IPS-NIHi7 (cell line): Measurements from ENCODE around the gene TRPM5.

ENCODE experiments used
- DNase-seq: peaks from one replicate; pipeline ENCODE4 v3.0.0; 2012; ENCODE audit warnings: mixed read lengths; ENCODE audit errors: extremely low spot score

The TRPM5 gene

GRCh38 chr11:2452321-2453012 is 8.2 kb upstream of the TRPM5 start:
- no peak for DNase-seq

- no peak for DNase-seq
These were observed 7.6 kb upstream of the TRPM5 start for GRCh38 chr11:2451916-2452315.

- no peak for DNase-seq
These were observed 7.0 kb upstream of the TRPM5 start for GRCh38 chr11:2451336-2451735.

- DNase-seq = no peak
These were observed 6.2 kb upstream of the TRPM5 start for GRCh38 chr11:2450321-2451041.

GRCh38 chr11:2449548-2450320 is 5.4 kb upstream of the TRPM5 start:
- no peak for DNase-seq

GRCh38 chr11:2448661-2449547 is 4.6 kb upstream of the TRPM5 start:
- DNase-seq = no peak

- DNase-seq = no peak
These were observed 3.8 kb upstream of the TRPM5 start for GRCh38 chr11:2447951-2448650.

GRCh38 chr11:2447253-2447950 is 3.1 kb upstream of the TRPM5 start:
- no peak for DNase-seq

- DNase-seq = no peak
These were observed 2.4 kb upstream of the TRPM5 start for GRCh38 chr11:2446590-2447252.

GRCh38 chr11:2445746-2446551 is 1.6 kb upstream of the TRPM5 start:
- no peak for DNase-seq

GRCh38 chr11:2444821-2445745 is 769 bp upstream of the TRPM5 start, which contains the start of gene KCNQ1:
Gene KCNQ1 (plus strand): TSS chr11:2445008. CDS start chr11:2445099, 91 bp downstream.
- DNase-seq = no peak

- no peak for DNase-seq
These were observed 908 bp downstream of the TRPM5 start for GRCh38 chr11:2443406-2443805.

- no peak for DNase-seq
These were observed 1.7 kb downstream of the TRPM5 start for GRCh38 chr11:2442589-2442988.

GRCh38 chr11:2441171-2441570 is 3.1 kb downstream of the TRPM5 start:
- no peak for DNase-seq

- no peak for DNase-seq
These were observed 3.7 kb downstream of the TRPM5 start for GRCh38 chr11:2440646-2441045.

GRCh38 chr11:2439820-2440219 is 4.5 kb downstream of the TRPM5 start:
- no peak for DNase-seq

GRCh38 chr11:2437516-2437915 is 6.8 kb downstream of the TRPM5 start:
- no peak for DNase-seq

GRCh38 chr11:2436521-2437031 is 7.7 kb downstream of the TRPM5 start:
- no peak for DNase-seq
